WTC11 (cell line): ENCODE data around the gene UBE2J2. TPM values are rescaled to one million over a fixed set of nuclear protein-coding genes. Genes with fewer than 3 reads are reported as not detected.

ENCODE experiments used
- ATAC-seq: fragments of 200-7000 bp; cut with Tn5 transposase; 2 replicates; pipeline ENCODE4 v1.10.0; 2021; ENCODE audit warnings: mild to moderate bottlenecking, moderate library complexity
- CTCF ChIA-PET: fragments of 300-600 bp; sonication (Branson Sonifier 250); formaldehyde crosslinking; loops from one replicate; lab custom pipeline; 2021; ENCODE audit warnings: antibody characterized with exemption; lab: Charles Lee
- POLR2A ChIA-PET: fragments of 350-600 bp; sonication (Branson Sonifier 250); formaldehyde crosslinking; loops from one replicate; lab custom pipeline; 2021; ENCODE audit warnings: antibody characterized with exemption; lab: Charles Lee
- DNase-seq: peaks from one replicate; pipeline ENCODE4 v3.0.0; 2021; ENCODE audit warnings: low spot score
- H3K27ac Mint-ChIP-seq: 2 replicates; pipeline ENCODE4 v1.8.0; 2021; ENCODE audit warnings: mixed read lengths
- H3K27me3 Mint-ChIP-seq: 2 replicates; pipeline ENCODE4 v1.8.0; 2021; ENCODE audit warnings: low read depth, mild to moderate bottlenecking, moderate library complexity, mixed read lengths
- H3K36me3 Mint-ChIP-seq: 2 replicates; pipeline ENCODE4 v1.8.0; 2021; ENCODE audit warnings: mixed read lengths
- H3K4me1 Mint-ChIP-seq: 2 replicates; pipeline ENCODE4 v1.8.0; 2022; ENCODE audit warnings: mixed read lengths
- H3K4me3 Mint-ChIP-seq: 2 replicates; pipeline ENCODE4 v1.8.0; 2021; ENCODE audit warnings: mild to moderate bottlenecking, moderate library complexity, mixed read lengths
- H3K9me3 Mint-ChIP-seq: 2 replicates; pipeline ENCODE4 v1.8.0; 2021; ENCODE audit warnings: mixed read lengths
- FOXP4 ChIP-seq: sonication (generic); formaldehyde crosslinking; IDR thresholded peaks from 2 replicates; pipeline ENCODE4 v1.8.0; 2022; ENCODE audit warnings: mild to moderate bottlenecking, missing genetic modification reagents
- MLX ChIP-seq: sonication (generic); formaldehyde crosslinking; IDR thresholded peaks from 2 replicates; pipeline ENCODE4 v1.8.1; 2023; ENCODE audit warnings: mild to moderate bottlenecking, missing genetic modification reagents, moderate library complexity
- MXD4 ChIP-seq: fragments of 250-450 bp; sonication (Bioruptor Pico); IDR thresholded peaks from 2 replicates; pipeline ENCODE4 v1.8.0; 2021; ENCODE audit warnings: mild to moderate bottlenecking, moderate library complexity, borderline replicate concordance
- NR1H2 ChIP-seq: sonication (generic); formaldehyde crosslinking; IDR thresholded peaks from 2 replicates; pipeline ENCODE4 v1.9.0; 2021; ENCODE audit warnings: mild to moderate bottlenecking, moderate library complexity, missing genetic modification reagents
- NR3C1 ChIP-seq: sonication (generic); formaldehyde crosslinking; conservative IDR thresholded peaks from 2 replicates; pipeline ENCODE4 v1.8.1; 2023; ENCODE audit warnings: low read depth, mild to moderate bottlenecking, missing genetic modification reagents
- TEAD1 ChIP-seq: sonication (generic); formaldehyde crosslinking; IDR thresholded peaks from 2 replicates; pipeline ENCODE4 v1.8.0; 2022; ENCODE audit warnings: mild to moderate bottlenecking, missing genetic modification reagents
- ZNF121 ChIP-seq: sonication (generic); formaldehyde crosslinking; IDR thresholded peaks from 2 replicates; pipeline ENCODE4 v1.8.0; 2023; ENCODE audit warnings: missing genetic modification reagents
- ZNF138 ChIP-seq: sonication (generic); formaldehyde crosslinking; conservative IDR thresholded peaks from 2 replicates; pipeline ENCODE4 v1.8.1; 2022; ENCODE audit warnings: mild to moderate bottlenecking, moderate library complexity, missing genetic modification reagents
- ZNF396 ChIP-seq: fragments of 250-450 bp; sonication (Bioruptor Pico); IDR thresholded peaks from 2 replicates; pipeline ENCODE4 v1.8.0; 2021; ENCODE audit warnings: mild to moderate bottlenecking, moderate library complexity, borderline replicate concordance
- total RNA-seq: library from RNA; stranded (reverse); gene quantifications from 3 replicates; pipeline ENCODE4 v1.2.3, GENCODE V29; 2021
- TF ChIP-seq, protein P1 (sequence below): sonication (generic); formaldehyde crosslinking; IDR thresholded peaks from 2 replicates; pipeline ENCODE4 v1.8.1; 2022; ENCODE audit warnings: mild to moderate bottlenecking, moderate library complexity, missing genetic modification reagents
- TF ChIP-seq, protein P2 (sequence below): fragments of 250-450 bp; sonication (Bioruptor Pico); IDR thresholded peaks from 2 replicates; pipeline ENCODE4 v1.9.0; 2021; ENCODE audit warnings: mild to moderate bottlenecking, borderline replicate concordance

UBE2J2 gene
- total RNA-seq, 1 experiment from 2014 or later: 72.2 TPM

- no peak for DNase-seq
- H3K4me1 Mint-ChIP-seq: no peaks in the 10 kb centered on the region
- peaks cover 2% of the 10 kb centered on the region; the same call in 1 of the 2 replicates for H3K36me3 Mint-ChIP-seq
- no peaks in the 10 kb centered on the region for H3K27me3 Mint-ChIP-seq
- no peak overlapping the region for H3K4me3 Mint-ChIP-seq
- no peak overlapping the region for H3K27ac Mint-ChIP-seq
- TF ChIP-seq, protein P1, sequence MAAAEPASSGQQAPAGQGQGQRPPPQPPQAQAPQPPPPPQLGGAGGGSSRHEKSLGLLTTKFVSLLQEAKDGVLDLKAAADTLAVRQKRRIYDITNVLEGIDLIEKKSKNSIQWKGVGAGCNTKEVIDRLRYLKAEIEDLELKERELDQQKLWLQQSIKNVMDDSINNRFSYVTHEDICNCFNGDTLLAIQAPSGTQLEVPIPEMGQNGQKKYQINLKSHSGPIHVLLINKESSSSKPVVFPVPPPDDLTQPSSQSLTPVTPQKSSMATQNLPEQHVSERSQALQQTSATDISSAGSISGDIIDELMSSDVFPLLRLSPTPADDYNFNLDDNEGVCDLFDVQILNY (CRISPR knock-in tag): no peak
- TF ChIP-seq ZNF138 (CRISPR knock-in tag) (no peak), ZNF396 (no peak), NR3C1 (CRISPR knock-in tag) (no peak), TEAD1 (CRISPR knock-in tag) (no peak), NR1H2 (CRISPR knock-in tag) (no peak), MXD4 (CRISPR knock-in tag) (no peak), ZNF121 (CRISPR knock-in tag) (no peak)
- ChIA-PET POLR2A (interaction anchor here (0.7 kb wide), 1 partner anchor 21 kb away, joined by 4 read pairs; no protein-coding TSS in a partner anchor), CTCF (interaction anchor here (0.7 to 2.1 kb wide), 4 partner anchors 11 to 244 kb away, joined by 4 to 9 read pairs (median 6); no protein-coding TSS in a partner anchor)
- no peaks in the 10 kb centered on the region for H3K9me3 Mint-ChIP-seq
- no peak for ATAC-seq
Observed at GRCh38 chr1:1247341-1247913, 26.2 kb downstream of the UBE2J2 start.

GRCh38 chr1:1246577-1247340 is 26.9 kb downstream of the UBE2J2 start, which contains the start of gene C1QTNF12:
Gene C1QTNF12, minus strand, starts transcription at chr1:1246722. Its CDS starts 32 bp downstream, at chr1:1246690.
- Mint-ChIP-seq H3K4me1 (no peaks in the 10 kb centered on the region), H3K27ac (no peak within 1 kb of the TSS), H3K36me3 (peaks cover 2% of the 10 kb centered on the region; the same call in 1 of the 2 replicates), H3K27me3 (no peaks in the 10 kb centered on the region), H3K4me3 (no peak within 1 kb of the TSS), H3K9me3 (no peaks in the 10 kb centered on the region)
- ChIA-PET CTCF (interaction anchor here (0.7 to 2.1 kb wide), 5 partner anchors 10 to 243 kb away, joined by 4 to 9 read pairs (median 6); no protein-coding TSS in a partner anchor), POLR2A (interaction anchor here (0.7 kb wide), 1 partner anchor 21 kb away, joined by 4 read pairs; no protein-coding TSS in a partner anchor)
- ATAC-seq (peak; percentile 63), DNase-seq (peak; percentile 49)
- TF ChIP-seq TEAD1 (CRISPR knock-in tag): no peak
- TF ChIP-seq FOXP4 (CRISPR knock-in tag): 0 out of 2 replicates have a peak, but pooled peaks have one; percentile 20
- TF ChIP-seq MLX (CRISPR knock-in tag): no peak
- TF ChIP-seq, protein P2, sequence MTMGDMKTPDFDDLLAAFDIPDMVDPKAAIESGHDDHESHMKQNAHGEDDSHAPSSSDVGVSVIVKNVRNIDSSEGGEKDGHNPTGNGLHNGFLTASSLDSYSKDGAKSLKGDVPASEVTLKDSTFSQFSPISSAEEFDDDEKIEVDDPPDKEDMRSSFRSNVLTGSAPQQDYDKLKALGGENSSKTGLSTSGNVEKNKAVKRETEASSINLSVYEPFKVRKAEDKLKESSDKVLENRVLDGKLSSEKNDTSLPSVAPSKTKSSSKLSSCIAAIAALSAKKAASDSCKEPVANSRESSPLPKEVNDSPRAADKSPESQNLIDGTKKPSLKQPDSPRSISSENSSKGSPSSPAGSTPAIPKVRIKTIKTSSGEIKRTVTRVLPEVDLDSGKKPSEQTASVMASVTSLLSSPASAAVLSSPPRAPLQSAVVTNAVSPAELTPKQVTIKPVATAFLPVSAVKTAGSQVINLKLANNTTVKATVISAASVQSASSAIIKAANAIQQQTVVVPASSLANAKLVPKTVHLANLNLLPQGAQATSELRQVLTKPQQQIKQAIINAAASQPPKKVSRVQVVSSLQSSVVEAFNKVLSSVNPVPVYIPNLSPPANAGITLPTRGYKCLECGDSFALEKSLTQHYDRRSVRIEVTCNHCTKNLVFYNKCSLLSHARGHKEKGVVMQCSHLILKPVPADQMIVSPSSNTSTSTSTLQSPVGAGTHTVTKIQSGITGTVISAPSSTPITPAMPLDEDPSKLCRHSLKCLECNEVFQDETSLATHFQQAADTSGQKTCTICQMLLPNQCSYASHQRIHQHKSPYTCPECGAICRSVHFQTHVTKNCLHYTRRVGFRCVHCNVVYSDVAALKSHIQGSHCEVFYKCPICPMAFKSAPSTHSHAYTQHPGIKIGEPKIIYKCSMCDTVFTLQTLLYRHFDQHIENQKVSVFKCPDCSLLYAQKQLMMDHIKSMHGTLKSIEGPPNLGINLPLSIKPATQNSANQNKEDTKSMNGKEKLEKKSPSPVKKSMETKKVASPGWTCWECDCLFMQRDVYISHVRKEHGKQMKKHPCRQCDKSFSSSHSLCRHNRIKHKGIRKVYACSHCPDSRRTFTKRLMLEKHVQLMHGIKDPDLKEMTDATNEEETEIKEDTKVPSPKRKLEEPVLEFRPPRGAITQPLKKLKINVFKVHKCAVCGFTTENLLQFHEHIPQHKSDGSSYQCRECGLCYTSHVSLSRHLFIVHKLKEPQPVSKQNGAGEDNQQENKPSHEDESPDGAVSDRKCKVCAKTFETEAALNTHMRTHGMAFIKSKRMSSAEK: no peak
